Trophoblast cell (in vitro differentiated cells and primary cell): Measurements from ENCODE around the gene SRF.
"Not testable (repeated sequence)": the region's sequence is repeated elsewhere in the genome, so short reads cannot be mapped to it uniquely, and the experiment has no call there.

Experiments used
- DNase-seq, 2 donors: peaks; one replicate each; pipeline ENCODE4 v3.0.0-alpha.2; 2016
- H2AFZ ChIP-seq: 2 replicates; pipeline ENCODE4 v1.6.1; 2013; ENCODE audit warnings: low read length, moderate library complexity, mild to moderate bottlenecking; ENCODE audit not compliant: insufficient read depth, poor library complexity
- H2AK5ac ChIP-seq: 2 replicates; pipeline ENCODE4 v1.6.1; 2013; ENCODE audit warnings: mild to moderate bottlenecking, low read length
- H2BK120ac ChIP-seq: 2 replicates; pipeline ENCODE4 v1.6.1; 2013; ENCODE audit warnings: low read length, mild to moderate bottlenecking, moderate library complexity; ENCODE audit not compliant: insufficient read depth, poor library complexity
- H2BK12ac ChIP-seq: 2 replicates; pipeline ENCODE4 v1.6.1; 2013; ENCODE audit warnings: mild to moderate bottlenecking, low read length, moderate library complexity
- H2BK5ac ChIP-seq: 2 replicates; pipeline ENCODE4 v1.6.1; 2013; ENCODE audit warnings: low read length, low read depth, moderate library complexity, mild to moderate bottlenecking; ENCODE audit not compliant: poor library complexity
- H3K14ac ChIP-seq: 2 replicates; pipeline ENCODE4 v1.6.1; 2013; ENCODE audit warnings: mild to moderate bottlenecking, low read length
- H3K18ac ChIP-seq: 2 replicates; pipeline ENCODE4 v1.6.1; 2013; ENCODE audit warnings: mild to moderate bottlenecking, low read length
- H3K23ac ChIP-seq: 2 replicates; pipeline ENCODE4 v1.6.1; 2013; ENCODE audit warnings: low read length
- H3K27ac ChIP-seq: 2 replicates; pipeline ENCODE4 v1.5.1; 2013; ENCODE audit warnings: low read depth, mild to moderate bottlenecking, inconsistent platforms, low read length, moderate library complexity
- H3K27me3 ChIP-seq: 2 replicates; pipeline ENCODE4 v1.6.1; 2013; ENCODE audit warnings: inconsistent platforms, mild to moderate bottlenecking, low read length, moderate library complexity; ENCODE audit not compliant: insufficient read depth
- H3K36me3 ChIP-seq, 2 experiments: 1 replicate in 1 of 2; 2 replicates in 1 of 2; pipeline ENCODE4 v1.6.1; 2013; ENCODE audit warnings: low read length in 2 of 2, mild to moderate bottlenecking in 2 of 2, moderate library complexity in 1 of 2; ENCODE audit not compliant: insufficient read depth in 2 of 2, control insufficient read depth in 1 of 2
- H3K4ac ChIP-seq: 2 replicates; pipeline ENCODE4 v1.6.1; 2013; ENCODE audit warnings: low read depth, mild to moderate bottlenecking, low read length, moderate library complexity
- H3K4me1 ChIP-seq, 2 experiments: 1 replicate in 1 of 2; 2 replicates in 1 of 2; pipeline ENCODE4 v1.6.1; 2013; ENCODE audit warnings: low read length in 2 of 2, mild to moderate bottlenecking in 2 of 2, moderate library complexity in 1 of 2; ENCODE audit not compliant: insufficient read depth in 2 of 2, control insufficient read depth in 1 of 2
- H3K4me2 ChIP-seq: 2 replicates; pipeline ENCODE4 v1.6.1; 2013; ENCODE audit warnings: inconsistent platforms, mild to moderate bottlenecking, low read length, moderate library complexity
- H3K4me3 ChIP-seq: 2 replicates; pipeline ENCODE4 v1.5.1; 2013; ENCODE audit warnings: mild to moderate bottlenecking, low read depth, low read length, inconsistent platforms
- H3K79me1 ChIP-seq: one replicate; pipeline ENCODE4 v1.6.1; 2013; ENCODE audit warnings: low read length
- H3K79me2 ChIP-seq: 2 replicates; pipeline ENCODE4 v1.6.1; 2013; ENCODE audit warnings: low read length, mild to moderate bottlenecking; ENCODE audit not compliant: control insufficient read depth, insufficient read depth, poor library complexity
- H3K9ac ChIP-seq: 2 replicates; pipeline ENCODE4 v1.6.1; 2013; ENCODE audit warnings: mild to moderate bottlenecking, low read length
- H3K9me3 ChIP-seq: 2 replicates; pipeline ENCODE4 v1.6.1; 2013; ENCODE audit warnings: low read depth, mild to moderate bottlenecking, control low read depth, inconsistent platforms, low read length; ENCODE audit not compliant: insufficient read depth
- H4K12ac ChIP-seq: 2 replicates; pipeline ENCODE4 v1.6.1; 2013; ENCODE audit warnings: low read depth, mild to moderate bottlenecking, low read length, moderate library complexity
- H4K8ac ChIP-seq: 2 replicates; pipeline ENCODE4 v1.6.1; 2013; ENCODE audit warnings: low read depth, mild to moderate bottlenecking, low read length, moderate library complexity
- H4K91ac ChIP-seq: one replicate; pipeline ENCODE4 v1.6.1; 2013; ENCODE audit warnings: low read depth, mild to moderate bottlenecking, low read length, moderate library complexity
- WGBS: extraction: QIAGEN DNeasy Blood & Tissue Kit; methylation state at CpG from one replicate; pipeline ENCODE4 v1.1.7; 2013; ENCODE audit warnings: missing lambda C conversion rate; ENCODE audit not compliant: insufficient read length, insufficient coverage; ENCODE audit errors: extremely low coverage; 5-methylcytosine and 5-hydroxymethylcytosine counted together

SRF gene

DNA sequence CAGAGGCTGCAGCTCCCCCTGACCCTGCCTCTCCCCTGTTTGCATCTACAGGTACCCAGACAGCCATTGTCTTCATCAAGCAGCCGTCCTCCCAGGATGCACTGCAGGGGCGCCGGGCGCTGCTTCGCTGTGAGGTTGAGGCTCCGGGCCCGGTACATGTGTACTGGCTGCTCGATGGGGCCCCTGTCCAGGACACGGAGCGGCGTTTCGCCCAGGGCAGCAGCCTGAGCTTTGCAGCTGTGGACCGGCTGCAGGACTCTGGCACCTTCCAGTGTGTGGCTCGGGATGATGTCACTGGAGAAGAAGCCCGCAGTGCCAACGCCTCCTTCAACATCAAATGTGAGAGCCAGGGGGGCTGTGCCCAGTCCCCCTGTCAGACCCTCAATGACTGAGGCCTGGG lies 42.1 kb upstream of the SRF start:
- Histone ChIP-seq H3K18ac (peak overlapping the region; percentile 64), H2BK12ac (peak overlapping the region; percentile 26), H2AFZ (no peak overlapping the region), H2BK120ac (no peak overlapping the region), H3K23ac (no peak overlapping the region), H3K4me3 (no peak overlapping the region), H4K91ac (peak overlapping the region; percentile 38), H4K12ac (no peak overlapping the region), H3K27ac (no peak overlapping the region), H2AK5ac (peak overlapping the region; percentile 12), H3K4ac (peak overlapping the region; percentile 53), H3K79me1 (peaks cover 34% of the 10 kb centered on the region), H3K4me2 (no peak overlapping the region), H3K9me3 (peaks cover 2% of the 10 kb centered on the region), H3K4me1 (peaks cover 30 to 39% of the 10 kb centered on the region in 2 experiments), H3K79me2 (peaks cover 30% of the 10 kb centered on the region), H3K36me3 (peaks cover 40 to 42% of the 10 kb centered on the region in 2 experiments), H3K27me3 (no peaks in the 10 kb centered on the region), H4K8ac (no peak overlapping the region), H3K14ac (peak overlapping the region; percentile 45), H3K9ac (no peak overlapping the region), H2BK5ac (no peak overlapping the region)
- no CpG with 5 or more reads among the region's 16 CpGs for WGBS
- no peak for DNase-seq

GRCh38 chr6:43129434-43130194 lies 41.5 kb upstream of the SRF start:
- Histone ChIP-seq H2AK5ac (no peak overlapping the region), H3K36me3 (peaks cover 44 to 46% of the 10 kb centered on the region in 2 experiments), H4K91ac (no peak overlapping the region), H3K4me2 (no peak overlapping the region), H3K4me3 (no peak overlapping the region), H3K23ac (no peak overlapping the region), H3K79me2 (peaks cover 24% of the 10 kb centered on the region), H4K8ac (no peak overlapping the region), H2BK5ac (no peak overlapping the region), H3K79me1 (peaks cover 27% of the 10 kb centered on the region), H2BK120ac (no peak overlapping the region), H3K9me3 (peaks cover 2% of the 10 kb centered on the region), H3K4ac (peak overlapping the region; percentile 2), H3K9ac (no peak overlapping the region), H3K27ac (no peak overlapping the region), H3K18ac (peak overlapping the region; percentile 40), H2AFZ (no peak overlapping the region), H3K27me3 (no peaks in the 10 kb centered on the region), H4K12ac (no peak overlapping the region), H3K4me1 (peaks cover 23 to 32% of the 10 kb centered on the region in 2 experiments), H2BK12ac (no peak overlapping the region), H3K14ac (no peak overlapping the region)
- DNase-seq: no peak
- WGBS: no CpG with 5 or more reads among the region's 15 CpGs

DNA sequence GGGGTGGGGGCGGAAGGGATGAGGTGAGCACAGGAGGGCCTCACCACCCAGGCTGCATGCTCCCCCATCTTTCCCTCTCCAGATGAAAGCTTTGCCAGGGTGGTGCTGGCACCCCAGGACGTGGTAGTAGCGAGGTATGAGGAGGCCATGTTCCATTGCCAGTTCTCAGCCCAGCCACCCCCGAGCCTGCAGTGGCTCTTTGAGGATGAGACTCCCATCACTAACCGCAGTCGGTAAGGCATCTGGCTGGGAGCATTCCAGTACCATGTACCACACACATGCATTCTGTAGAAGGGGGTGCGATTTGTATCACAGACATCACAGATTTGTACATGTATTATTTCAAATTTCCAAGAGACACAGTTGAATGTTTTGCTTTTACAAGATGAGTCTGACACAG lies 40.6 kb upstream of the SRF start:
- no peak overlapping the region for H4K12ac ChIP-seq
- no peak overlapping the region for H3K18ac ChIP-seq
- H3K79me2 ChIP-seq: peaks cover 21% of the 10 kb centered on the region
- H3K23ac ChIP-seq: no peak overlapping the region
- no peak overlapping the region for H2BK5ac ChIP-seq
- H4K91ac ChIP-seq: no peak overlapping the region
- H3K27ac ChIP-seq: no peak overlapping the region
- peaks cover 2% of the 10 kb centered on the region for H3K9me3 ChIP-seq
- no CpG with 5 or more reads among the region's 7 CpGs for WGBS
- no peak overlapping the region for H2AK5ac ChIP-seq
- peaks cover 21% of the 10 kb centered on the region for H3K79me1 ChIP-seq
- peaks cover 19 to 28% of the 10 kb centered on the region in 2 experiments for H3K4me1 ChIP-seq
- H4K8ac ChIP-seq: no peak overlapping the region
- no peak overlapping the region for H3K4me3 ChIP-seq
- no peak overlapping the region for H2AFZ ChIP-seq
- H3K27me3 ChIP-seq: no peaks in the 10 kb centered on the region
- no peak overlapping the region for H2BK12ac ChIP-seq
- no peak overlapping the region for H3K9ac ChIP-seq
- H3K14ac ChIP-seq: no peak overlapping the region
- H2BK120ac ChIP-seq: no peak overlapping the region
- H3K4ac ChIP-seq: no peak overlapping the region
- peaks cover 50 to 53% of the 10 kb centered on the region in 2 experiments for H3K36me3 ChIP-seq
- DNase-seq: no peak
- H3K4me2 ChIP-seq: no peak overlapping the region

DNA sequence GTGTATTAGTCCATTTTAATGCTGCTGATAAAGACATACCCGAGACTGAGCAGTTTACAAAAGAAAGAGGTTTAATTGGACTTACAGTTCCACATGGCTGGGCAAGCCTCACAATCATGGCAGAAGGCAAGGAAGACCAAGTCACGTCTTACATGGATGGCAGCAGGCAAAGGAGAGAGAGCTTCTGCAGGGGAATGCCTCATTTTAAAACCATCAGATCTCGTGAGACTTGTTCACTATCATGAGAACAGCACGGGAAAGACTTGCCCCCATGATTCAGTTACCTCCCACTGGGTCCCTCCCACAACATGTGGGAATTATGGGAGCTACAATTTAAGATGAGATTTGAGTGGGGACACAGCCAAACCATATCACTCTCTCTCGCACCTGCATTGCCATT lies 39.7 kb upstream of the SRF start:
- peaks cover 53 to 58% of the 10 kb centered on the region in 2 experiments for H3K36me3 ChIP-seq
- H4K12ac ChIP-seq, H3K4me2 ChIP-seq, H3K4ac ChIP-seq, H2BK5ac ChIP-seq, DNase-seq, H2AK5ac ChIP-seq, H3K9ac ChIP-seq, H3K23ac ChIP-seq, H2BK12ac ChIP-seq, H3K4me3 ChIP-seq, H2AFZ ChIP-seq, H3K14ac ChIP-seq, H4K91ac ChIP-seq, H3K27me3 ChIP-seq, H3K27ac ChIP-seq, H3K9me3 ChIP-seq, H3K18ac ChIP-seq, H2BK120ac ChIP-seq, H4K8ac ChIP-seq: not testable (repeated sequence)
- peaks cover 12% of the 10 kb centered on the region for H3K79me1 ChIP-seq
- H3K79me2 ChIP-seq: peaks cover 16% of the 10 kb centered on the region
- peaks cover 10 to 18% of the 10 kb centered on the region in 2 experiments for H3K4me1 ChIP-seq
- WGBS: no CpG with 5 or more reads among the region's 5 CpGs
